AG04450 (cell line): Measurements from ENCODE around the gene AKNAD1. TPM values are rescaled to one million over a fixed set of nuclear protein-coding genes. Genes with fewer than 3 reads are reported as not detected.

Experiments used
- CTCF ChIA-PET: fragments of 300-600, 350-600 bp; formaldehyde crosslinking; extraction: SDS; loops from one replicate; lab custom pipeline; 2022; ENCODE audit warnings: antibody characterized with exemption, inconsistent platforms; lab: Charles Lee
- POLR2A ChIA-PET: fragments of 350-600 bp; formaldehyde crosslinking; extraction: SDS; loops from one replicate; lab custom pipeline; 2021; ENCODE audit warnings: antibody characterized with exemption, inconsistent platforms; lab: Yijun Ruan, JAX
- DNase-seq: peaks from one replicate; pipeline ENCODE4 v3.0.0-alpha.2; 2011; ENCODE audit warnings: low read depth, low spot score
- H3K27ac ChIP-seq: one replicate; pipeline ENCODE4 v1.5.1; 2012; ENCODE audit warnings: low read depth, low read length, control low read depth
- H3K27me3 ChIP-seq: one replicate; pipeline ENCODE4 v1.6.0; 2012; ENCODE audit warnings: low read length; ENCODE audit not compliant: control insufficient read depth, insufficient read depth
- H3K4me3 ChIP-seq: 2 replicates; pipeline ENCODE4 v1.5.1; 2011; ENCODE audit warnings: mild to moderate bottlenecking, low read depth, low read length, control low read depth
- H3K9me3 ChIP-seq: 2 replicates; pipeline ENCODE4 v1.5.1; 2012; ENCODE audit warnings: low read length; ENCODE audit not compliant: control insufficient read depth, insufficient read depth
- CTCF ChIP-seq: IDR thresholded peaks from 2 replicates; pipeline ENCODE4 v1.5.1; 2011; ENCODE audit warnings: low read depth, low read length, control low read depth, inconsistent platforms
- polyA plus RNA-seq: library from polyadenylated mRNA; depleted of rRNA; stranded (reverse); fragments of >200 nt; gene quantifications from 2 replicates; pipeline ENCODE4 v1.2.3, GENCODE V29; 2011

The AKNAD1 gene
- polyA plus RNA-seq, 1 experiment, result 0.86 TPM

DNA sequence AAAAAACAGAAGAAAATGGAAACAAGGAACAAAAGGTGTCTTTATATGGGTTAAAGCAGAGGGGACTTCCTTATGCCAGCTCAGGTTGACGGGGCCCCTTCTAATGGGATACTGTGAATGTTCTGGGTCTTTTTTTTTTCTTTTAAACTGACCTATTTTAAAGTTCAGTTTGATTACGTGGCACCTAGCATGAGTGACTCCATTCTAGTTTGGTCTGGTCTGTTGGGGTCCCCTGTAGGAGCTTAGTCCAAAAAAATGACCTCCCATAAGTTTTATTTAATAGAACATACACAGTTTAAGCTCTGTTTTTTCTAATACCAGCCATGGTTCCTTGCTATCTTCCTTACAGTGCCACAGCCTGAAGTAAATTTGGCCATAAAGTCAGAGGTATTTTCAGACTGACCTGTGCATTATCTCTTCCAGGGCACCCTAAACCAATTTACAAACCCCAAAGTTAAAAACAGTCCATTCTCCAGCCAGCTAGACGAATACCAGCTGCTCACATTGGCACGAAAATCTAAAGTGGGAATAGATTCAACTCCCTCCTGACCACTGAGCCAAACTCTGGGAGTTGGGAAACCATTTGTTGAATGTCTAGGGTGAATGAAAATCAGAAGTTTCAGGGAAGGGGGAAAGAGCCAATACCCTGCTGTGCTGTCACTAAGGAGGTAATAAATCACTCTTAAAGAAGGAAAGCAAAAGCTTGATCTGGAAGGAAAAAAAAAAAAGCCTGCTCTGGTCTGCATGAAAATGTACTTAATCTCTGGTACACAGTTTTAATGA lies 42.4 kb downstream of the AKNAD1 start:
- POLR2A ChIA-PET, result no interaction called here
- DNase-seq, result no peak
- Histone ChIP-seq H3K4me3 (no peak overlapping the region), H3K27me3 (no peaks in the 10 kb centered on the region), H3K9me3 (no peaks in the 10 kb centered on the region), H3K27ac (peak overlapping the region; percentile 52)
- TF ChIP-seq CTCF, result no peak
- CTCF ChIA-PET, result interaction anchor here (1.6 to 1.7 kb wide), 2 partner anchors 13 to 82 kb away, joined by 6 to 9 read pairs; no protein-coding TSS in a partner anchor

DNA sequence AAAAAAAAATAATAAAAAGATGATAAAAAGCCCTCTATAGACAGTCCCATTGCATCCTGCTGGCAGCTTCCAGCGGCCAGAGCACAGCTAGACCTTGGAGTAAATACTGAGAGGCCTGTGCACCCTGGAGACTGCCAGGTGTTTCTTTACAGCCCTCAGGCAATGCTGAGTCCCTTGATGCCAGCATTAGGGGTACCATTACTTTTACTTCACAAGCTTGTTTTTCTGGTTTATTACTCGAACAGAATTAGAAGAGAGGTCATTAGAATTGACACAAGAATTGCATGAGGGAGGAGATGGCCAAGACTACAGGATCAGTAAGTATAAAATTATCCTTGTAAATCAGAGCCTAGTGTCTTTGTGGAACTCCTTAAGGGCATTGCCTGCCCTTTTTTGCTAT lies 43.6 kb downstream of the AKNAD1 start:
- H3K9me3 ChIP-seq, result no peaks in the 10 kb centered on the region
- H3K27me3 ChIP-seq, result no peaks in the 10 kb centered on the region
- TF ChIP-seq CTCF, result no peak
- ChIA-PET POLR2A (no interaction called here), CTCF (interaction anchor here (1.6 to 1.7 kb wide), 2 partner anchors 14 to 83 kb away, joined by 6 to 9 read pairs; no protein-coding TSS in a partner anchor)
- DNase-seq, result no peak
- peak overlapping the region; percentile 23 for H3K27ac ChIP-seq
- H3K4me3 ChIP-seq, result no peak overlapping the region

DNA sequence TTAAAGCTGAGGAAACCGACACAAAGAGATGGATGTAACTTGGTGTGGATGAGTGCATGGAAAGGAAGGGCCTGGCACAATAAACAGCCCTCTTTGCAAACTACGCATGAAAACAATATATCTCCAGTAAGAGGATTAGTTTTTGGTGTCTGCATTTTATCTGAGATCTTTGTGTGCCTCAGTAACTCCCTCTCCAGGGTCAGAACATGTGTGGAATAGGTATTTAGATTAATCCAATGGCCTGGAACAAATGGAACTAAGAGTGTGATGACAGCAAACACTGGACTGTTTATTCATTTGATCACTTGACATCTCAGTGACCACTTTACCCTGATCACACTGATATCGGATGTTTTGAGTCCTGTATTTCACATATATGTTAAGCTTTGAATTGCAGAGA lies 45.3 kb downstream of the AKNAD1 start:
- no peak overlapping the region for H3K27ac ChIP-seq
- no peak for TF ChIP-seq CTCF
- H3K27me3 ChIP-seq, result no peaks in the 10 kb centered on the region
- CTCF ChIA-PET, result interaction anchor here (0.7 kb wide), 1 partner anchor 84 kb away, joined by 3 read pairs; no protein-coding TSS in a partner anchor
- no peaks in the 10 kb centered on the region for H3K9me3 ChIP-seq
- no peak overlapping the region for H3K4me3 ChIP-seq
- POLR2A ChIA-PET, result no interaction called here
- DNase-seq, result no peak

DNA sequence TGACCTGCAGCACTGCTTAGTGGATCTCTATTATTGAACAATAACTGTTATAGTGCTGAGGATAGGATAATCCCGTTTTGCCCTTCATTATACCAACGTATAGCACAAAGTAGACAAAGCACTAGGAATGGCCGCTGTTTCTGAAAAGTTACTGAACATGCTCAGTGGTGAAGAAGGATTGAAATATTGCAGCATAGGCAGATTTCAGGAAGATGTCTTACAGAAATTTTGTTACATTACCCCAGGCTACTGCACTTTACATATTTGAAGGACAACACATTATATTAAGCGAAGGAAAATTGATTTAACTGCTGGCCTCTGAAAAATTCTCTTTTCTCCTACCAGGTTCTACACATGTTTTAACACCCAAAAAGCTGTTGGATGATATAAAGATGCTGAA lies 48.5 kb downstream of the AKNAD1 start:
- Histone ChIP-seq H3K4me3 (no peak overlapping the region), H3K9me3 (no peaks in the 10 kb centered on the region), H3K27ac (no peak overlapping the region), H3K27me3 (no peaks in the 10 kb centered on the region)
- ChIA-PET CTCF (no interaction called here), POLR2A (no interaction called here)
- TF ChIP-seq CTCF, result no peak
- no peak for DNase-seq

DNA sequence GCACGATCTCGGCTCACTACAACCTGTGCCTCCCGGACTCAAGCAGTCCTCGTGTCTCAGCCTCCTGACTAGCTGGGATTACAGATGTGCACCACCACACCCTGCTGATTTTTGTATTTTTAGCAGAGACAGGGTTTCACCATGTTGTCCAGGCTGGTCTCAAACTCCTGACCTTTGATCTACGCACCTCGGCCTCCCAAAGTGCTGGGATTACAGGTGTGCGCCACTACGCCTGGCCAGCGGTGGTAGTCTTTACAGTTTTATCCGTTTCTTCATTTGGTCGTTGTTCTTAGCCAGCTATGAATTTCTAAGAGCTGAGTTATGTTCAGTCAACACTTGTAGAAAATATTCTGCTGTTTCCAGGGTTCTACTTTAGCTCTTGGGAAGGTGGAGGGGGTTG lies 53.3 kb downstream of the AKNAD1 start:
- CTCF ChIA-PET, result no interaction called here

More for the DNA sequence above, 53.3 kb downstream of the AKNAD1 start:
- Histone ChIP-seq H3K27me3 (no peaks in the 10 kb centered on the region), H3K27ac (no peak overlapping the region), H3K9me3 (no peaks in the 10 kb centered on the region), H3K4me3 (no peak overlapping the region)
- TF ChIP-seq CTCF, result no peak
- no peak for DNase-seq
- POLR2A ChIA-PET, result no interaction called here
